OCI-LY1 (cell line): ENCODE measurements around the gene FTSJ1.

Experiments
- EZH2 ChIP-seq: fragments of 200-600 bp; sonication (generic), shearing (Covaris generic); IDR thresholded peaks from 2 replicates; pipeline ENCODE4 v1.8.0; 2017; ENCODE audit warnings: borderline replicate concordance, mixed run types, mild to moderate bottlenecking, antibody characterized with exemption, low read length, moderate library complexity, mixed read lengths
- TF ChIP-seq, protein P1 (sequence below): fragments of 200-600 bp; sonication (generic), shearing (Covaris generic); IDR thresholded peaks from 2 replicates; pipeline ENCODE4 v1.5.1; 2017; ENCODE audit warnings: mild to moderate bottlenecking, antibody characterized with exemption, low read length, moderate library complexity, mixed read lengths

DNA sequence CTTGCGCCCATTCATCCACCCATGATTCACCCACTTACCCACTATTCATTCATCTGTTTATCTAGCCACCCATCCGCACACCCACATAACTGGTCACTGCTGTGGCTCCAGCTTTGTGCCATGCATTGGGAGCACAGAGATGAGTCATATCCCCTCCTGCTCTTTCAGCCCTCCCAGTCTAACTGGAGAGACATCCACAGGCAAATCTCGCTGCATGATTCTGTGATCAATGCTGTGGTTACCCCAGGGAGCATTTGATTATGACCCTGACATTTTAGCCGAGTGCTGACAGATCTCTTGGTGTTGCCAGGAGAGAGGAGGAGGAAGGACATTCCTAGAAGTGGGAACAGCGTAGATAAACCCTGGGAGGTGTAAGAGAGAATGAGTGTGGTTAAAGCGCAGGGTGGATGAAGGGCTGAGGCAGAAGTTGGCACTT, 22.4 kb downstream of the FTSJ1 start:
- TF ChIP-seq, protein P1, sequence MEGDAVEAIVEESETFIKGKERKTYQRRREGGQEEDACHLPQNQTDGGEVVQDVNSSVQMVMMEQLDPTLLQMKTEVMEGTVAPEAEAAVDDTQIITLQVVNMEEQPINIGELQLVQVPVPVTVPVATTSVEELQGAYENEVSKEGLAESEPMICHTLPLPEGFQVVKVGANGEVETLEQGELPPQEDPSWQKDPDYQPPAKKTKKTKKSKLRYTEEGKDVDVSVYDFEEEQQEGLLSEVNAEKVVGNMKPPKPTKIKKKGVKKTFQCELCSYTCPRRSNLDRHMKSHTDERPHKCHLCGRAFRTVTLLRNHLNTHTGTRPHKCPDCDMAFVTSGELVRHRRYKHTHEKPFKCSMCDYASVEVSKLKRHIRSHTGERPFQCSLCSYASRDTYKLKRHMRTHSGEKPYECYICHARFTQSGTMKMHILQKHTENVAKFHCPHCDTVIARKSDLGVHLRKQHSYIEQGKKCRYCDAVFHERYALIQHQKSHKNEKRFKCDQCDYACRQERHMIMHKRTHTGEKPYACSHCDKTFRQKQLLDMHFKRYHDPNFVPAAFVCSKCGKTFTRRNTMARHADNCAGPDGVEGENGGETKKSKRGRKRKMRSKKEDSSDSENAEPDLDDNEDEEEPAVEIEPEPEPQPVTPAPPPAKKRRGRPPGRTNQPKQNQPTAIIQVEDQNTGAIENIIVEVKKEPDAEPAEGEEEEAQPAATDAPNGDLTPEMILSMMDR, result no peak
- no peak for TF ChIP-seq EZH2
